Diencephalon (tissue), 1 donor: Measurements from ENCODE around the gene AICDA. TPM values are rescaled to one million over a fixed set of nuclear protein-coding genes. Genes with fewer than 3 reads are reported as not detected.

Experiments used
- small RNA-seq: library from RNA; depleted of rRNA; stranded (forward); fragments of <200 nt; gene quantifications from one replicate; pipeline ENCODE3, GENCODE V24; 2014
- total RNA-seq: library from RNA; depleted of rRNA; stranded (reverse); fragments of >200 nt; gene quantifications from one replicate; pipeline ENCODE4 v1.2.3, GENCODE V29; 2014

The AICDA gene
- not detected for total RNA-seq

DNA sequence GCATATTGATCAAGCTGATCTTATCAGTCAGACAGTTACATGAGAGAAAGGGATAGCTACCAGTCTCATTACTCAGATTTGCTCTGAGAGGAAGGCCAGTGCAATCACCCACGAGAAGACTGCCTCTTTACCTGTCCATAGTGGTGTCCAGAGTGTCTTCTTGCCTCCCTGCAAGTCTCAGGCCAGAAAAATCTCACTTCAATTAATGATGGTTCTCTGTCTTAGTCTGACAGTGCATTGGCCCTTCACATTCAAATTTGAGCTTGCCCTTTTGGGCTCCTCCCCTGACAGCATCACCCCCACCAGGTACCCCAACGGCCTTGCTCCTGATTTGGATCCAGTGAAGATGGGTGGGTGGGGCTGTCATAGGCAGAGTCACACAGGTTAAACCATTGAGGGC, at the start of gene AICDA:
Gene AICDA, minus strand, starts transcription at position 231 of the 400 bp plus-strand sequence. Its CDS starts 92 bp downstream, at position 139.

Small RNA genes within 50 kb of the gene (small RNA-seq; reads per million reads assigned to genes)
- gene RF00019 (not detected), gene RF00564 (not detected)

Other genes starting within 250 kb of the AICDA start
- gene CLEC6A, start 156.9 kb downstream of the AICDA start, total RNA-seq = not detected
- not detected for gene CLEC4D, start 99.4 kb downstream of the AICDA start, total RNA-seq
- not detected for gene CLEC4E, start 72.0 kb downstream of the AICDA start, total RNA-seq
- not detected for gene MFAP5, start 50.0 kb upstream of the AICDA start, total RNA-seq
- 149 TPM for gene RIMKLB, start 85.1 kb upstream of the AICDA start, total RNA-seq
- 2.3 TPM for gene A2ML1, start 209.8 kb upstream of the AICDA start, total RNA-seq